Measurements from ENCODE around the gene RCN2. TPM values are rescaled to one million over a fixed set of nuclear protein-coding genes. Genes with fewer than 3 reads are reported as not detected.

Gene RCN2
- total and polyA plus RNA-seq, 2 of the 8 experiments (the other 6 are each of a cell fraction or from before 2014, with no cell fraction given) = 65.6 to 137 TPM

- no peak overlapping the region for H3K27ac ChIP-seq (ENCODE audit: low read depth, low read length)
- H3K9ac ChIP-seq (replicated peaks in 1 of 4; ENCODE audit: extremely low read depth in 1 of 4, low read depth in 3 of 4, low read length in 3 of 4) = no peak overlapping the region
- H3K79me2 ChIP-seq (ENCODE audit: control insufficient read depth in 1 of 2, insufficient read depth in 2 of 2, low read length in 2 of 2) = no peaks in the 10 kb centered on the region
- peaks cover 1 to 7% (median 4%) of the 10 kb centered on the region in 4 experiments; a peak in 5 of 7 replicates for H3K4me1 ChIP-seq (replicated peaks in 1 of 4; ENCODE audit: control insufficient read depth in 3 of 4, insufficient read depth in 4 of 4, low read length in 3 of 4)
- FAIRE-seq = no peak
- no peak overlapping the region for H2BK120ac ChIP-seq (replicated peaks; ENCODE audit: low read depth, low read length)
- peaks cover 0 to 3% of the 10 kb centered on the region in 2 experiments; a peak in 2 of 4 replicates for H3K9me3 ChIP-seq (ENCODE audit: insufficient read depth in 2 of 2, low read depth in 1 of 2, low read length in 1 of 2)
- 32% methylated on average over 9 of the region's 9 CpGs; no CpG with 5 or more reads in 1 of the 2 experiments for WGBS, 2 experiments (ENCODE audit: extremely low coverage in 1 of 2, insufficient coverage in 1 of 2, insufficient read length in 1 of 2, insufficient replicate concordance in 2 of 2, low coverage in 1 of 2, low lambda C conversion rate in 2 of 2, missing lambda C conversion rate in 1 of 2)
- H2AFZ ChIP-seq (ENCODE audit: low read length) = peak overlapping the region; percentile 93
- H3K23ac ChIP-seq (ENCODE audit: insufficient read length) = no peak overlapping the region
- H2AK5ac ChIP-seq (ENCODE audit: low read depth, low read length) = no peak overlapping the region
- H3K4me2 ChIP-seq (ENCODE audit: insufficient read depth in 1 of 2, low read depth in 2 of 2, low read length in 2 of 2) = peak overlapping the region; percentile 93 to 97
- H3K14ac ChIP-seq (ENCODE audit: insufficient read length) = no peak overlapping the region
- peak overlapping the region; percentile 54 to 71 (median 63); a peak in 6 of 8 replicates for H3K4me3 ChIP-seq (ENCODE audit: extremely low read depth in 1 of 4, insufficient read depth in 2 of 4, low read depth in 3 of 4, low read length in 4 of 4)
- DNase-seq (ENCODE audit: low read depth in 1 of 2, low spot score in 2 of 2) = no peak
- no peak overlapping the region for H2BK20ac ChIP-seq (ENCODE audit: low read length)
- no peak overlapping the region for H2BK5ac ChIP-seq (ENCODE audit: low read depth, low read length)
- POLR2A ChIA-PET (ENCODE audit: partially characterized antibody) = interaction anchor here (0.6 to 1.7 kb wide), 4 partner anchors 9 to 257 kb away, joined by 3 to 14 read pairs (median 6); partner anchors contain the start of gene RCN2
- H4K20me1 ChIP-seq (replicated peaks in 1 of 2; ENCODE audit: control insufficient read depth in 1 of 2, insufficient read depth in 2 of 2, low read length in 2 of 2) = no peaks in the 10 kb centered on the region
- H3K4ac ChIP-seq (replicated peaks; ENCODE audit: insufficient read length, low read depth, low read length) = no peak overlapping the region
- peak overlapping the region; percentile 61 for H4K91ac ChIP-seq (replicated peaks; ENCODE audit: insufficient read length, low read length)
- H4K5ac ChIP-seq (ENCODE audit: insufficient read length, low read depth, low read length) = no peak overlapping the region
- H3K18ac ChIP-seq (ENCODE audit: extremely low read depth, low read length) = no peak overlapping the region
- H2BK12ac ChIP-seq (ENCODE audit: low read depth, low read length) = no peak overlapping the region
- H3K36me3 ChIP-seq (ENCODE audit: control insufficient read depth in 2 of 4, insufficient read depth in 4 of 4, low read length in 3 of 4) = no peaks in the 10 kb centered on the region
- H4K8ac ChIP-seq (ENCODE audit: extremely low read depth, insufficient read depth, low read length) = no peak overlapping the region
- H3K27me3 ChIP-seq (replicated peaks in 1 of 4; ENCODE audit: control insufficient read depth in 3 of 4, extremely low read depth in 1 of 4, insufficient read depth in 3 of 4, low read length in 3 of 4) = peaks cover 0 to 4% (median 0%) of the 10 kb centered on the region in 4 experiments; a peak in 2 of 7 replicates
- H3K23me2 ChIP-seq (ENCODE audit: low read depth, low read length) = peaks cover 7% of the 10 kb centered on the region
- H3K79me1 ChIP-seq (ENCODE audit: low read depth, low read length) = no peaks in the 10 kb centered on the region
- CTCF ChIA-PET (ENCODE audit: partially characterized antibody) = no interaction called here
- H3K56ac ChIP-seq (replicated peaks; ENCODE audit: insufficient read length, low read depth, low read length) = no peak overlapping the region
- no peak overlapping the region for H2BK15ac ChIP-seq (ENCODE audit: low read length)
- TF ChIP-seq BACH1 (IDR thresholded peaks at IDR 0.05; ENCODE audit: low read length) (no peak), POU5F1 (IDR thresholded peaks at IDR 0.05; ENCODE audit: low read depth, low read length) (no peak), POLR2AphosphoS5 (IDR thresholded peaks at IDR 0.05; ENCODE audit: low read depth, low read length) (no peak), E2F6 (IDR thresholded peaks at IDR 0.05) (no peak), MAX (IDR thresholded peaks at IDR 0.05) (no peak), CTCF (IDR thresholded peaks at IDR 0.05; ENCODE audit: control extremely low read depth in 1 of 3, insufficient read depth in 1 of 3, low read depth in 1 of 3, low read length in 3 of 3) (no peak), EP300 (IDR thresholded peaks at IDR 0.05; ENCODE audit: borderline replicate concordance in 1 of 2, low read depth in 2 of 2, low read length in 2 of 2) (no peak), SP4 (IDR thresholded peaks at IDR 0.05; ENCODE audit: low read length) (no peak), EGR1 (IDR thresholded peaks at IDR 0.05; ENCODE audit: borderline replicate concordance, low read depth, low read length) (no peak)
Measured at GRCh38 chr15:76905855-76906254, 25.7 kb upstream of the RCN2 start.

All from H1 (cell line).